ENCODE results near the gene ADAMTSL1. TPM values are rescaled to one million over a fixed set of nuclear protein-coding genes. Genes with fewer than 3 reads are reported as not detected.

Gene ADAMTSL1
- total and polyA plus RNA-seq, 9 donors = 1.2 to 20.0 (median 6.1) TPM

- intact Hi-C loops (cut with DNase I) = no loop called here
- H3K4me3 ChIP-seq = no peak overlapping the region
- H3K4me1 ChIP-seq (ENCODE audit: insufficient read depth) = peaks cover 2% of the 10 kb centered on the region
- H3K9me3 ChIP-seq = no peaks in the 10 kb centered on the region
- no peak for TF ChIP-seq POLR2A (IDR thresholded peaks at IDR 0.05)
- TF ChIP-seq CTCF (IDR thresholded peaks at IDR 0.05) = no peak
- TF ChIP-seq EP300 (IDR thresholded peaks at IDR 0.05) = no peak
- 53 to 63% (median 56%) methylated on average over 1 of the region's 1 CpG for WGBS, 3 donors
- H3K27ac ChIP-seq = no peak overlapping the region
- H3K27me3 ChIP-seq = no peaks in the 10 kb centered on the region
- no peaks in the 10 kb centered on the region for H3K36me3 ChIP-seq
- no peak for DNase-seq
Measured at GRCh38 chr9:18798106-18798505, 324.2 kb downstream of the ADAMTSL1 start.

GRCh38 chr9:18798508-18799290 is 324.7 kb downstream of the ADAMTSL1 start:
- no peak for TF ChIP-seq CTCF (IDR thresholded peaks at IDR 0.05)
- no peak for TF ChIP-seq EP300 (IDR thresholded peaks at IDR 0.05)
- TF ChIP-seq POLR2A (IDR thresholded peaks at IDR 0.05) = no peak
- intact Hi-C loops (cut with DNase I) = no loop called here
- Histone ChIP-seq H3K27me3 (no peaks in the 10 kb centered on the region), H3K36me3 (no peaks in the 10 kb centered on the region), H3K9me3 (no peaks in the 10 kb centered on the region), H3K27ac (no peak overlapping the region), H3K4me3 (no peak overlapping the region), H3K4me1 (ENCODE audit: insufficient read depth) (peaks cover 2% of the 10 kb centered on the region)
- DNase-seq = no peak
- WGBS, 3 donors = 91 to 94% (median 92%) methylated on average over 5 of the region's 5 CpGs

DNA sequence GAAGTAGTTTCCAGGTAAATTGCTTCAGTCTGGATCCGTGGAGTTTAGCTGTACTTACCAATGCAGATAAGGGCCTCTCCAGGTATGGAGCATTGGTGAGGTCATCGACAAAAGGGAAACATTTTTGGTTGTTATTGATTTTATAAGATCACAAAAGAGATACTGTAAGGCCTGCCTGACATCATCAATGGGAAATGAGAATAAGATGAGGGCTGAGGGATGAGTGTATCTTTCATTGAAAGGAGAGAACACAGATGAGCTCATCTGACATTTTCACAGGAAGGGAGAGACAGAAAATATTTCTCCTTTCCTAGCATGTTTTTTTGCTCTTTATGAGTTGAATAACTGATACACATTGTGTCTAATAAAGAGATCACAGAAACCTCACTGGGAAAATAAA is 325.5 kb downstream of the ADAMTSL1 start:
- TF ChIP-seq CTCF (IDR thresholded peaks at IDR 0.05) = no peak
- no peak for TF ChIP-seq POLR2A (IDR thresholded peaks at IDR 0.05)
- TF ChIP-seq EP300 (IDR thresholded peaks at IDR 0.05) = no peak
- H3K9me3 ChIP-seq = no peaks in the 10 kb centered on the region
- 81% methylated on average over 2 of the region's 2 CpGs for WGBS, 3 donors
- H3K4me3 ChIP-seq = no peak overlapping the region
- no peak overlapping the region for H3K27ac ChIP-seq
- H3K27me3 ChIP-seq = no peaks in the 10 kb centered on the region
- no peak for DNase-seq
- no peaks in the 10 kb centered on the region for H3K36me3 ChIP-seq
- H3K4me1 ChIP-seq (ENCODE audit: insufficient read depth) = peaks cover 2% of the 10 kb centered on the region
- intact Hi-C loops (cut with DNase I) = no loop called here

DNA sequence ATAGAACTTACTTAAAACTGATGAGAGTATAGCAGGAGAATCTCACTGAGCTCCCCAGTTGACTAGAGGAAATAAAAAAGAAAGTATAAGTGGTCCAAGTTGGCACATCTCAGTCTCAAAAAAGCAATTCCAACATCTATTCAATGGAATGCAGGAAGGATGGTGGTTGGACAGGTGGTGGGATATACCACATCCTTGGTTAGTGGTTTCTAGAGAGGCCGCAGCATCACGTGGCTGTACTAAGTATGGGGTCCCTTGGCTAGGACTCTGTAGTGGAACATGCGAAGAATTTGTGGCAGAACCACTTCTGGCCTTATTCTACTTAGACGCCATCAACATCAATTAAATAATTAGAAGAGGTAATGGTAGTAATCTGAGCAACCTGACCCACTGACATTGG is 326.6 kb downstream of the ADAMTSL1 start:
- H3K36me3 ChIP-seq = no peaks in the 10 kb centered on the region

More for the DNA sequence above, 326.6 kb downstream of the ADAMTSL1 start:
- DNase-seq = no peak
- H3K27me3 ChIP-seq = no peaks in the 10 kb centered on the region
- intact Hi-C loops (cut with DNase I) = no loop called here
- H3K27ac ChIP-seq = no peak overlapping the region
- no peak overlapping the region for H3K4me3 ChIP-seq
- 95 to 97% (median 96%) methylated on average over 4 of the region's 4 CpGs for WGBS, 3 donors
- no peaks in the 10 kb centered on the region for H3K9me3 ChIP-seq
- H3K4me1 ChIP-seq (ENCODE audit: insufficient read depth) = peaks cover 2% of the 10 kb centered on the region
- TF ChIP-seq CTCF (IDR thresholded peaks at IDR 0.05) (no peak), POLR2A (IDR thresholded peaks at IDR 0.05) (no peak), EP300 (IDR thresholded peaks at IDR 0.05) (no peak)
